CD4-positive, alpha-beta T cell treated with Interleukin-17A for 1 hour (primary cell): ENCODE results near the gene PGP.

Experiments
- DNase-seq: peaks from one replicate; pipeline ENCODE4 v3.0.0-alpha.2; 2020

Gene PGP

GRCh38 chr16:2179576-2179975 lies 35.1 kb downstream of the PGP start:
- no peak for DNase-seq

GRCh38 chr16:2179107-2179501 lies 35.5 kb downstream of the PGP start:
- DNase-seq, result no peak

GRCh38 chr16:2178321-2179106 lies 36.1 kb downstream of the PGP start:
- peak; percentile 51 for DNase-seq

- no peak for DNase-seq
Observed at GRCh38 chr16:2177561-2177960, 37.1 kb downstream of the PGP start.

- no peak for DNase-seq
Observed at GRCh38 chr16:2177101-2177500, 37.5 kb downstream of the PGP start.

- DNase-seq, result no peak
Observed at GRCh38 chr16:2176047-2176446, 38.6 kb downstream of the PGP start.

- no peak for DNase-seq
Observed at GRCh38 chr16:2175454-2175853, 39.2 kb downstream of the PGP start.

- DNase-seq, result no peak
Observed at GRCh38 chr16:2174396-2175131, 40.1 kb downstream of the PGP start.

GRCh38 chr16:2173916-2174315 lies 40.7 kb downstream of the PGP start:
- no peak for DNase-seq

GRCh38 chr16:2173366-2173765 lies 41.3 kb downstream of the PGP start:
- no peak for DNase-seq

GRCh38 chr16:2172688-2173335 lies 41.8 kb downstream of the PGP start:
- no peak for DNase-seq

- no peak for DNase-seq
Observed at GRCh38 chr16:2171601-2172178, 43.0 kb downstream of the PGP start.

GRCh38 chr16:2170587-2171435 lies 43.8 kb downstream of the PGP start:
- no peak for DNase-seq

- DNase-seq, result no peak
Observed at GRCh38 chr16:2170080-2170479, 44.6 kb downstream of the PGP start.

GRCh38 chr16:2167068-2167638 lies 47.5 kb downstream of the PGP start:
- no peak for DNase-seq

- DNase-seq, result no peak
Observed at GRCh38 chr16:2166263-2167067, 48.2 kb downstream of the PGP start.

- DNase-seq, result no peak
Observed at GRCh38 chr16:2165861-2166260, 48.8 kb downstream of the PGP start.

- DNase-seq, result peak; percentile 37
Observed at GRCh38 chr16:2163211-2163881, 51.3 kb downstream of the PGP start.

- DNase-seq, result no peak
Observed at GRCh38 chr16:2162676-2163118, 51.9 kb downstream of the PGP start.

GRCh38 chr16:2161911-2162310 lies 52.7 kb downstream of the PGP start:
- DNase-seq, result no peak
